GM21825 (cell line): ENCODE data around the gene TM7SF2.
"Not testable (repeated sequence)": the region's sequence is repeated elsewhere in the genome, so short reads cannot be mapped to it uniquely, and the experiment has no call there.

Experiments used
- ATAC-seq: cut with Tn5 transposase; IDR thresholded peaks from one replicate; pipeline ENCODE4 v1.9.1; 2021; ENCODE audit warnings: mild to moderate bottlenecking, moderate library complexity; ENCODE audit not compliant: unreplicated experiment

TM7SF2 gene

GRCh38 chr11:65150131-65150508, 38.4 kb downstream of the TM7SF2 start:
- not testable (repeated sequence) for ATAC-seq

- no peak for ATAC-seq
These were observed 39.0 kb downstream of the TM7SF2 start for GRCh38 chr11:65150509-65151299.

GRCh38 chr11:65151331-65151899, 39.7 kb downstream of the TM7SF2 start:
- ATAC-seq = no peak

GRCh38 chr11:65152122-65152521, 40.5 kb downstream of the TM7SF2 start:
- ATAC-seq = no peak

- no peak for ATAC-seq
These were observed 44.6 kb downstream of the TM7SF2 start for GRCh38 chr11:65156256-65156655.

GRCh38 chr11:65156926-65157325, 45.3 kb downstream of the TM7SF2 start:
- no peak for ATAC-seq

- ATAC-seq = no peak
These were observed 45.7 kb downstream of the TM7SF2 start for GRCh38 chr11:65157336-65157735.

GRCh38 chr11:65159012-65159411, 47.3 kb downstream of the TM7SF2 start:
- ATAC-seq = no peak

GRCh38 chr11:65160643-65161042, 49.0 kb downstream of the TM7SF2 start:
- no peak for ATAC-seq

- ATAC-seq = no peak
These were observed 52.0 kb downstream of the TM7SF2 start for GRCh38 chr11:65163684-65164083.
